ENCODE data around the gene DNM3. TPM values are rescaled to one million over a fixed set of nuclear protein-coding genes. Genes with fewer than 3 reads are reported as not detected.
"Not testable (repeated sequence)": the region's sequence is repeated elsewhere in the genome, so short reads cannot be mapped to it uniquely, and the experiment has no call there.

DNM3 gene
- total and polyA plus RNA-seq, 9 of the 15 experiments (the other 6 are each of a cell fraction or from before 2014, with no cell fraction given): 0.08 to 0.36 (median 0.22) TPM; not detected in 1

GRCh38 chr1:172437183-172437582 is 595.9 kb downstream of the DNM3 start:
- DNase-seq (ENCODE audit: extremely low read depth in 1 of 4, low spot score in 3 of 4); ATAC-seq; H3K4me3 ChIP-seq; POLR2A ChIA-PET; H3K9me1 ChIP-seq (ENCODE audit: control insufficient read depth, insufficient read depth, low read length); H3K27ac ChIP-seq (ENCODE audit: extremely low read depth, low read depth, low read length); H4K20me1 ChIP-seq (replicated peaks; ENCODE audit: control insufficient read depth, insufficient read depth, low read length); H3K4me2 ChIP-seq (ENCODE audit: insufficient read depth, low read length); FAIRE-seq; in situ Hi-C loops (cut with MboI); H2AFZ ChIP-seq (ENCODE audit: low read depth, low read length); BruUV-seq (replicated peaks); H3K27me3 ChIP-seq (ENCODE audit: control insufficient read depth in 2 of 2, insufficient read depth in 2 of 2, low read length in 2 of 2); intact Hi-C loops (cut with micrococcal nuclease); H3K9ac ChIP-seq (ENCODE audit: insufficient read depth in 1 of 2, low read depth in 2 of 2, low read length in 2 of 2); CTCF ChIA-PET (ENCODE audit: low intra/inter-chr PET ratio); H3K9me3 ChIP-seq (replicated peaks; ENCODE audit: control insufficient read depth, insufficient read depth, low read depth, low read length): not testable (repeated sequence)
- Histone ChIP-seq H3K79me2 (ENCODE audit: control insufficient read depth, insufficient read depth, low read length) (peaks cover 21% of the 10 kb centered on the region), H3K36me3 (ENCODE audit: control insufficient read depth, insufficient read depth, low read length) (peaks cover 21% of the 10 kb centered on the region; the same call in 2 of the 3 replicates), H3K4me1 (replicated peaks in 1 of 2; ENCODE audit: control insufficient read depth in 2 of 2, insufficient read depth in 2 of 2, low read length in 2 of 2) (peaks cover 6 to 20% of the 10 kb centered on the region in 2 experiments)
- peak; percentile 44; the same call in 1 of the 2 replicates for TF ChIP-seq BCOR (IDR thresholded peaks at IDR 0.05)
- peak; percentile 94 for TF ChIP-seq ZNF146 (CRISPR knock-in tag; IDR thresholded peaks at IDR 0.05; ENCODE audit: unreplicated experiment)
- 39% methylated on average over 3 of the region's 3 CpGs for whole genome bisulfite sequencing (ENCODE audit: insufficient coverage, low coverage, missing lambda C conversion rate)

GRCh38 chr1:172442404-172442803 is 601.1 kb downstream of the DNM3 start:
- Histone ChIP-seq H3K79me2 (ENCODE audit: control insufficient read depth, insufficient read depth, low read length) (peaks cover 38% of the 10 kb centered on the region), H3K4me1 (replicated peaks in 1 of 2; ENCODE audit: control insufficient read depth in 2 of 2, insufficient read depth in 2 of 2, low read length in 2 of 2) (peaks cover 22 to 32% of the 10 kb centered on the region in 2 experiments), H3K4me2 (ENCODE audit: insufficient read depth, low read length) (peak overlapping the region; percentile 84), H2AFZ (ENCODE audit: low read depth, low read length) (no peak overlapping the region), H3K4me3 (peak overlapping the region; percentile 80), H3K27me3 (ENCODE audit: control insufficient read depth in 2 of 2, insufficient read depth in 2 of 2, low read length in 2 of 2) (no peaks in the 10 kb centered on the region), H3K9me3 (replicated peaks; ENCODE audit: control insufficient read depth, insufficient read depth, low read depth, low read length) (no peaks in the 10 kb centered on the region), H3K9ac (ENCODE audit: insufficient read depth in 1 of 2, low read depth in 2 of 2, low read length in 2 of 2) (peak overlapping the region; percentile 14 to 92; a peak in 2 of 4 replicates), H3K36me3 (ENCODE audit: control insufficient read depth, insufficient read depth, low read length) (peaks cover 22% of the 10 kb centered on the region; the same call in 2 of the 3 replicates), H3K9me1 (ENCODE audit: control insufficient read depth, insufficient read depth, low read length) (no peaks in the 10 kb centered on the region), H4K20me1 (replicated peaks; ENCODE audit: control insufficient read depth, insufficient read depth, low read length) (0 out of 2 replicates have a peak, but pooled peaks cover 6% of the 10 kb centered on the region), H3K27ac (ENCODE audit: extremely low read depth, low read depth, low read length) (peak overlapping the region; percentile 51; the same call in 2 of the 3 replicates)
- 1% methylated on average over 6 of the region's 6 CpGs for WGBS (ENCODE audit: insufficient coverage, low coverage, missing lambda C conversion rate)
- POLR2A ChIA-PET: interaction anchor here (1.1 to 1.8 kb wide), 2 partner anchors 10 to 25 kb away, joined by 3 to 7 read pairs; no protein-coding TSS in a partner anchor
- intact Hi-C loops (cut with micrococcal nuclease) (no loop called here), in situ Hi-C loops (cut with MboI) (no loop called here)
- ATAC-seq (peak; percentile 66), FAIRE-seq (peak; percentile 95), DNase-seq (ENCODE audit: extremely low read depth in 1 of 4, low spot score in 3 of 4) (peak in 3 of 4 experiments; percentile 39 to 93 (median 82))
- CTCF ChIA-PET (ENCODE audit: low intra/inter-chr PET ratio): interaction anchor here (1.1 kb wide), 1 partner anchor 10 kb away, joined by 3 read pairs; no protein-coding TSS in a partner anchor
- no TSS peak for BruUV-seq (replicated peaks)
- TF ChIP-seq HMG20A (CRISPR knock-in tag; conservative IDR thresholded peaks at IDR 0.05) (no peak), POLR2AphosphoS2 (IDR thresholded peaks at IDR 0.05; ENCODE audit: low read length) (no peak), CREB3L1 (IDR thresholded peaks at IDR 0.05; ENCODE audit: borderline replicate concordance, low read depth) (no peak), CXXC5 (CRISPR knock-in tag; IDR thresholded peaks at IDR 0.05) (peak; percentile 67), ZEB2 (IDR thresholded peaks at IDR 0.05) (peak; percentile 75; the same call in 1 of the 2 replicates), DPF2 (IDR thresholded peaks at IDR 0.05) (peak; percentile 80), HMBOX1 (IDR thresholded peaks at IDR 0.05) (peak; percentile 69), SMARCA4 (IDR thresholded peaks at IDR 0.05) (peak; percentile 84), GATA2 (CRISPR knock-in tag; IDR thresholded peaks at IDR 0.05) (peak; percentile 61), LEF1 (IDR thresholded peaks at IDR 0.05) (0 out of 2 replicates have a peak, but pooled peaks have one; percentile 56), TCF3 (CRISPR knock-in tag; IDR thresholded peaks at IDR 0.05) (peak; percentile 95), RBM34 (IDR thresholded peaks at IDR 0.05; ENCODE audit: borderline replicate concordance, insufficient read depth, low read length) (no peak), MBD2 (IDR thresholded peaks at IDR 0.05; ENCODE audit: borderline replicate concordance, low read depth) (0 out of 2 replicates have a peak, but pooled peaks have one; percentile 27), ZBTB7A (IDR thresholded peaks at IDR 0.05; ENCODE audit: borderline replicate concordance, control insufficient read depth, low read depth, low read length) (peak; percentile 81)
